H9 (cell line): ENCODE data around the gene JMJD7. TPM values are rescaled to one million over a fixed set of nuclear protein-coding genes. Genes with fewer than 3 reads are reported as not detected.

ENCODE experiments used
- DNase-seq: peaks from one replicate; pipeline ENCODE4 v3.0.0-alpha.2; 2017
- H2AFZ ChIP-seq: one replicate; pipeline ENCODE4 v1.6.1; 2013; ENCODE audit warnings: mild to moderate bottlenecking, low read length, control low read depth, moderate library complexity
- H2AK5ac ChIP-seq: 2 replicates; pipeline ENCODE4 v1.6.1; 2013; ENCODE audit warnings: low read length, control low read depth, mixed read lengths; ENCODE audit not compliant: insufficient read length
- H2BK120ac ChIP-seq: one replicate; pipeline ENCODE4 v1.6.1; 2013; ENCODE audit warnings: low read depth, mild to moderate bottlenecking, low read length, control low read depth, inconsistent platforms; ENCODE audit not compliant: poor library complexity, severe bottlenecking
- H2BK12ac ChIP-seq: 2 replicates; pipeline ENCODE4 v1.6.1; 2013; ENCODE audit warnings: low read length, control low read depth, mixed read lengths, low read depth; ENCODE audit not compliant: insufficient read length
- H2BK15ac ChIP-seq: 2 replicates; pipeline ENCODE4 v1.6.1; 2013; ENCODE audit warnings: low read depth, low read length, control low read depth
- H2BK20ac ChIP-seq: one replicate; pipeline ENCODE4 v1.6.1; 2013; ENCODE audit warnings: low read depth, mild to moderate bottlenecking, low read length, control low read depth, inconsistent platforms; ENCODE audit not compliant: poor library complexity, severe bottlenecking
- H2BK5ac ChIP-seq: 2 replicates; pipeline ENCODE4 v1.6.1; 2013; ENCODE audit warnings: low read length, control low read depth, mixed read lengths; ENCODE audit not compliant: insufficient read length
- H3K14ac ChIP-seq: 2 replicates; pipeline ENCODE4 v1.6.1; 2013; ENCODE audit warnings: low read length, control low read depth; ENCODE audit not compliant: insufficient read depth
- H3K18ac ChIP-seq: 2 replicates; pipeline ENCODE4 v1.6.1; 2013; ENCODE audit warnings: low read depth, mild to moderate bottlenecking, mixed read lengths, low read length, control low read depth; ENCODE audit not compliant: insufficient read length
- H3K23ac ChIP-seq: 2 replicates; pipeline ENCODE4 v1.6.1; 2013; ENCODE audit warnings: low read length, control low read depth, mixed read lengths, low read depth; ENCODE audit not compliant: insufficient read length
- H3K23me2 ChIP-seq: 2 replicates; pipeline ENCODE4 v1.6.1; 2013; ENCODE audit warnings: low read depth, mild to moderate bottlenecking, mixed read lengths, low read length, control low read depth; ENCODE audit not compliant: insufficient read length, poor library complexity, severe bottlenecking
- H3K27ac ChIP-seq: 2 replicates; pipeline ENCODE4 v1.5.1; 2013; ENCODE audit warnings: low read length, control low read depth, mixed read lengths, low read depth; ENCODE audit not compliant: insufficient read length
- H3K27me3 ChIP-seq: 2 replicates; pipeline ENCODE4 v1.6.1; 2013; ENCODE audit warnings: low read length, control low read depth, inconsistent platforms; ENCODE audit not compliant: insufficient read depth
- H3K4ac ChIP-seq: 2 replicates; pipeline ENCODE4 v1.6.1; 2013; ENCODE audit warnings: low read depth, mild to moderate bottlenecking, control low read depth, inconsistent platforms, low read length, moderate library complexity
- H3K4me1 ChIP-seq: 2 replicates; pipeline ENCODE4 v1.6.1; 2013; ENCODE audit warnings: low read length, control low read depth, inconsistent platforms; ENCODE audit not compliant: insufficient read depth
- H3K4me2 ChIP-seq: 2 replicates; pipeline ENCODE4 v1.6.1; 2013; ENCODE audit warnings: low read length, control low read depth, mixed read lengths; ENCODE audit not compliant: insufficient read length, insufficient read depth
- H3K56ac ChIP-seq: 2 replicates; pipeline ENCODE4 v1.6.1; 2013; ENCODE audit warnings: low read depth, mild to moderate bottlenecking, mixed read lengths, low read length, control low read depth; ENCODE audit not compliant: insufficient read length
- H3K79me1 ChIP-seq: 2 replicates; pipeline ENCODE4 v1.6.1; 2013; ENCODE audit warnings: low read depth, mild to moderate bottlenecking, moderate library complexity, low read length, control low read depth, inconsistent platforms; ENCODE audit not compliant: insufficient read depth, poor library complexity, severe bottlenecking
- H3K79me2 ChIP-seq: 2 replicates; pipeline ENCODE4 v1.6.1; 2013; ENCODE audit warnings: low read length, control low read depth, inconsistent platforms; ENCODE audit not compliant: insufficient read depth
- H3K9ac ChIP-seq: 2 replicates; pipeline ENCODE4 v1.6.1; 2013; ENCODE audit warnings: low read length, control low read depth, mixed read lengths; ENCODE audit not compliant: insufficient read length; ENCODE audit errors: extremely low read depth
- H3K9me3 ChIP-seq: one replicate; pipeline ENCODE4 v1.6.1; 2013; ENCODE audit warnings: low read depth, low read length, inconsistent platforms; ENCODE audit not compliant: control insufficient read depth
- H3T11ph ChIP-seq: one replicate; pipeline ENCODE4 v1.6.1; 2013; ENCODE audit warnings: mild to moderate bottlenecking, low read length, control low read depth, inconsistent platforms
- H4K20me1 ChIP-seq: one replicate; pipeline ENCODE4 v1.6.1; 2013; ENCODE audit not compliant: control insufficient read depth, insufficient read length, insufficient read depth
- H4K5ac ChIP-seq: 2 replicates; pipeline ENCODE4 v1.6.1; 2013; ENCODE audit warnings: low read depth, mild to moderate bottlenecking, mixed read lengths, low read length, control low read depth; ENCODE audit not compliant: insufficient read length
- H4K8ac ChIP-seq: replicated peaks from 2 replicates; pipeline ENCODE4 v1.6.1; 2013; ENCODE audit warnings: low read length, control low read depth, mixed read lengths, low read depth; ENCODE audit not compliant: insufficient read length
- H4K91ac ChIP-seq: 2 replicates; pipeline ENCODE4 v1.6.1; 2013; ENCODE audit warnings: low read depth, mild to moderate bottlenecking, moderate library complexity, mixed read lengths, low read length, control low read depth; ENCODE audit not compliant: insufficient read length
- H3K27ac Mint-ChIP-seq, 3 experiments: 2 replicates in 2 of 3; 3 replicates in 1 of 3; pipeline ENCODE4 v1.8.0; 2020 to 2021; ENCODE audit warnings: mixed read lengths in 3 of 3, mild to moderate bottlenecking in 1 of 3, moderate library complexity in 1 of 3
- H3K27me3 Mint-ChIP-seq: 2 replicates; pipeline ENCODE4 v1.8.0; 2021; ENCODE audit warnings: low read depth, mild to moderate bottlenecking, moderate library complexity, mixed read lengths
- H3K36me3 Mint-ChIP-seq, 3 experiments: 2 replicates in 2 of 3; 3 replicates in 1 of 3; pipeline ENCODE4 v1.8.0; 2020 to 2021; ENCODE audit warnings: low read depth in 3 of 3, mixed read lengths in 3 of 3; ENCODE audit not compliant: insufficient read depth in 1 of 3
- H3K4me1 Mint-ChIP-seq, 2 experiments: 2 replicates each; pipeline ENCODE4 v1.8.0; 2020; ENCODE audit warnings: mixed read lengths in 2 of 2
- H3K4me3 Mint-ChIP-seq, 2 experiments: 2 replicates in 1 of 2; 3 replicates in 1 of 2; pipeline ENCODE4 v1.8.0; 2020 to 2021; ENCODE audit warnings: mild to moderate bottlenecking in 2 of 2, mixed read lengths in 2 of 2, moderate library complexity in 1 of 2
- H3K9me3 Mint-ChIP-seq, 2 experiments: 2 replicates in 1 of 2; 3 replicates in 1 of 2; pipeline ENCODE4 v1.8.0; 2020; ENCODE audit warnings: mild to moderate bottlenecking in 2 of 2, mixed read lengths in 2 of 2, moderate library complexity in 1 of 2
- WGBS: extraction: QIAGEN DNeasy Blood & Tissue Kit; methylation state at CpG from one replicate; pipeline ENCODE4 v1.1.7; 2013; ENCODE audit warnings: missing lambda C conversion rate, low lambda C conversion rate, mixed read lengths; ENCODE audit not compliant: insufficient read length; ENCODE audit errors: extremely low coverage; 5-methylcytosine and 5-hydroxymethylcytosine counted together
- total RNA-seq: library from RNA; stranded (reverse); gene quantifications from 2 replicates; pipeline ENCODE4 v1.2.1, GENCODE V29; 2021
- TF ChIP-seq, protein P1 (sequence below): fragments of 200-600 bp; sonication (generic); conservative IDR thresholded peaks from 3 replicates; pipeline ENCODE4 v1.8.0; 2021; ENCODE audit warnings: antibody characterized with exemption, mild to moderate bottlenecking

The JMJD7 gene
- total RNA-seq, 1 experiment from 2014 or later, result 13.3 TPM

DNA sequence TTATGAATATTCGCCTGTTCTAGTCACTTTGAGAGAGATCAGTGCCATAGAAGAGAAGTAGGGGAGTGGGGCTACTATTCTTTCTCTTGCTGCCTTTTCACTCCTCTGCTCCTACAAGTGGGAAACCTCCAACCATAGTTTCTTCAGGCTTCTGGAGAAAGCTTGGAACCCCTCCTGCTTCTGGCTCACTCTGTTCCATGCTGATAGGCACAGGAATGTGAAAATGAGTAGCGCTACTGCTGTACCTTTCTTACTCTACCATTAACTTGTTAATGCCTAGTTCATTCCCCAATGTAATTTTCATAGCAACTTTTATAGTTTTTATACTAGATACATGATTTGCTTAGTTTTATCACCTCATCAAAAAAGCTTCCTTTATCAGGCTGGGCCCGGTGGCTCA, 26.7 kb upstream of the JMJD7 start:
- H3K4ac ChIP-seq, result no peak overlapping the region
- WGBS, result no CpG with 5 or more reads among the region's 3 CpGs
- H3K79me2 ChIP-seq, result no peaks in the 10 kb centered on the region
- TF ChIP-seq, protein P1, sequence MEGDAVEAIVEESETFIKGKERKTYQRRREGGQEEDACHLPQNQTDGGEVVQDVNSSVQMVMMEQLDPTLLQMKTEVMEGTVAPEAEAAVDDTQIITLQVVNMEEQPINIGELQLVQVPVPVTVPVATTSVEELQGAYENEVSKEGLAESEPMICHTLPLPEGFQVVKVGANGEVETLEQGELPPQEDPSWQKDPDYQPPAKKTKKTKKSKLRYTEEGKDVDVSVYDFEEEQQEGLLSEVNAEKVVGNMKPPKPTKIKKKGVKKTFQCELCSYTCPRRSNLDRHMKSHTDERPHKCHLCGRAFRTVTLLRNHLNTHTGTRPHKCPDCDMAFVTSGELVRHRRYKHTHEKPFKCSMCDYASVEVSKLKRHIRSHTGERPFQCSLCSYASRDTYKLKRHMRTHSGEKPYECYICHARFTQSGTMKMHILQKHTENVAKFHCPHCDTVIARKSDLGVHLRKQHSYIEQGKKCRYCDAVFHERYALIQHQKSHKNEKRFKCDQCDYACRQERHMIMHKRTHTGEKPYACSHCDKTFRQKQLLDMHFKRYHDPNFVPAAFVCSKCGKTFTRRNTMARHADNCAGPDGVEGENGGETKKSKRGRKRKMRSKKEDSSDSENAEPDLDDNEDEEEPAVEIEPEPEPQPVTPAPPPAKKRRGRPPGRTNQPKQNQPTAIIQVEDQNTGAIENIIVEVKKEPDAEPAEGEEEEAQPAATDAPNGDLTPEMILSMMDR, result no peak
- no peaks in the 10 kb centered on the region for H4K20me1 ChIP-seq
- no peak overlapping the region for H2BK120ac ChIP-seq
- no peaks in the 10 kb centered on the region for H3K27me3 ChIP-seq
- no peak for DNase-seq
- H3K18ac ChIP-seq, result no peak overlapping the region
- H2BK12ac ChIP-seq, result no peak overlapping the region
- Mint-ChIP-seq H3K4me1 (peaks cover 3 to 7% of the 10 kb centered on the region in 2 experiments), H3K36me3 (peaks cover 0 to 5% (median 2%) of the 10 kb centered on the region in 3 experiments; a peak in 4 of 7 replicates), H3K4me3 (no peak overlapping the region), H3K27ac (no peak overlapping the region), H3K9me3 (no peaks in the 10 kb centered on the region), H3K27me3 (no peaks in the 10 kb centered on the region)
- no peaks in the 10 kb centered on the region for H3K23me2 ChIP-seq
- no peak overlapping the region for H2BK15ac ChIP-seq
- H3K14ac ChIP-seq, result no peak overlapping the region
- no peak overlapping the region for H3K9ac ChIP-seq
- no peak overlapping the region for H2BK5ac ChIP-seq
- H4K91ac ChIP-seq, result no peak overlapping the region
- H3K27ac ChIP-seq, result no peak overlapping the region
- H3K23ac ChIP-seq, result no peak overlapping the region
- H2BK20ac ChIP-seq, result no peak overlapping the region
- H3K4me2 ChIP-seq, result no peak overlapping the region
- no peaks in the 10 kb centered on the region for H3K9me3 ChIP-seq
- no peak overlapping the region for H2AFZ ChIP-seq
- H3K4me1 ChIP-seq, result no peaks in the 10 kb centered on the region
- H2AK5ac ChIP-seq, result no peak overlapping the region
- no peak overlapping the region for H3T11ph ChIP-seq
- no peak overlapping the region for H3K56ac ChIP-seq
- no peak overlapping the region for H4K8ac ChIP-seq
- no peaks in the 10 kb centered on the region for H3K79me1 ChIP-seq
- no peak overlapping the region for H4K5ac ChIP-seq
